GM21825 (cell line): ENCODE results near the gene FAM219A.
"Not testable (repeated sequence)": the region's sequence is repeated elsewhere in the genome, so short reads cannot be mapped to it uniquely, and the experiment has no call there.

Experiments
- ATAC-seq: cut with Tn5 transposase; IDR thresholded peaks from one replicate; pipeline ENCODE4 v1.9.1; 2021; ENCODE audit warnings: mild to moderate bottlenecking, moderate library complexity; ENCODE audit not compliant: unreplicated experiment

The FAM219A gene

DNA sequence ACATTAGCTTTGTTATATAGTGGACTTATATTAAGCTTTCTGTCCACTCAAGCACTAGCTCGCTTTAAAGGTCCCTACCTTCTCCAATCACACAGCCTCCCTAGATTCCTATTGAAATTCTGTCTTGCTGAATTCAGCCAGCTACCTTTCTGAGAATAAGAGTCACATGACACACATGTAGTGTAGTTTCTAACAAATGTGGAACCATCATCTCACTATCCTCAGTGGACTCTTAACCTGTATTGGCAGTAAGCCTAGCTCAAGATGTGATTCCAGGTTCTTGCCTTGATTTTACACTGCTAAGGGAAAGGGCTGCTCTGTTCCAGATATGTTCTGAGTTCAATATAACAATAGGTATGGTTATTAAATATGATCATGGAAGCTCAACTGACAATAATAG, 11.4 kb downstream of the FAM219A start:
- no peak for ATAC-seq

DNA sequence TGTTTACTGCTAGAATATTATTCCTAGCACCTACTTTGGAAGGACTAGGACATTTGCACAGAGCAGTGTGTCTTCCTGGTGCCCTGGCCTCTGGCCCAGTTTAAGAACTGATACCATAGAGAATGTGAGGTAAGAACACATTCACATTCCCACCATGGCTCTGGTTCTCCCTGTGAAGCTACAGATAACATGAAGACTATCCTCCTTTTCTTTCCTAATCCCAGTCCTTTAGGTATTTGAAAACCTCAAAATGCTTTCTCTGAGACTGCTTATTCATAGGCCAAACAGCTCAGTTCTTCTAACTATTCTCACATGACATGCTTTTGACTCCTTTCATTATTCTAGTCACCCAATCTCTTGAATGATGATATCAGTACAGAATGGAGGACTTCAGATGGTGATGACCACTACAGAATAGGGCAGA, 11.9 kb downstream of the FAM219A start:
- no peak for ATAC-seq

DNA sequence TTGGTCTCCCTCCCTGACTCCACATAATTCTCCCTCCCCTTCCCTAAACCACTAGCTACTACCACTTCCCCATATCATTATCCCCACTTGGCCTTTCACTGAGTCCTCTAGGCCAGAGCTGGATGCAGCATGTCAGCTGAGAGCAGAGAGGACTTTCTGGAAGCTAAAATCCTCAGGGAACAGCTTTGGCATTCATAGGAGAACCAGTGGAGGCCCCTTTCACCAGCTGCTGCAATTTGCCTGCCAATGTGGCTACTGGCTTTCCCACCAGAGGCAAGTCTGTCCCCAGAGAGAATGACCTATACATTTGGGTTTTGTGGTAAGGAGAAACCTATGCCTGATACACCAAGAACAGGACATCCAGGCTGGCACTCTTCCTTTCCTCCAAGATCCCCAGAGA, 14.4 kb downstream of the FAM219A start:
- no peak for ATAC-seq

DNA sequence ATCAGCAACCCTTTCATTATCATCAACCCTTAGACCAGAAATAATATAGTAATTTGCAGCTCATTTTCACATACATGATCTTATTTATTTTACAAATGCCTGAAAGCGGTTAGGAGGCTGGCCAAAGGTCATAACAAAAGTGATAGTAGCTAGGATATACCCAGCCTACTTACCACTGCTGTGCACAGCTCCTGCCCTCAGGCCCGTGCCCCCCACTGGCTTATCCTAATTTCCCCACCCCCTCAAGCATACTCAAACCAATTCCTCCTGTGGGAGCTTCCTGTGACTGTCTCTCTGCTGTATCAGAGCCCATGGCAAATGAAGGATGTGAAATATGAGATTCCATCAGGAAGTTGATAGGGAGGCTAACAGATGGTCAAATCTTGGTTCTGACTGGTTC, 14.8 kb downstream of the FAM219A start:
- no peak for ATAC-seq

DNA sequence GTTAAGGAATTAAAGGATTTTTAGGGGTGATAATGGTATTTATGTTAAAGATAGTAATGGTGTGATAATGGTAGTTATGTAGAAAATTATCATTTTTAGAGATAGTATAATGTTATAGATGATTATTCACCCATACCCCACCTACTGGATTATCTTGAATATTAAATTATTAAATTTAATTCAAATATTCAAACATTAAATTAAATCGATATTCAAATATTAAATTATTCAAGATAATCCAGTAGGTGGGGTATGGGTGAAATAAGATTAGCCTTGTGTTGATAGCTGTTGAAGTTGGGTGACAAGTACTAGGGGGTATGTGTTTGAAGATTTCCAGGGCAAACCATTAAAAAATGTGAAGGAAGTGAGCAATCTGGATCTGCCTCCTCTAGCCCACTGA, 15.6 kb downstream of the FAM219A start:
- no peak for ATAC-seq

GRCh38 chr9:34440017-34440416, 18.4 kb downstream of the FAM219A start:
- no peak for ATAC-seq

- not testable (repeated sequence) for ATAC-seq
Measured at GRCh38 chr9:34438465-34438864, 19.9 kb downstream of the FAM219A start.

- not testable (repeated sequence) for ATAC-seq
Measured at GRCh38 chr9:34437926-34438307, 20.5 kb downstream of the FAM219A start.

DNA sequence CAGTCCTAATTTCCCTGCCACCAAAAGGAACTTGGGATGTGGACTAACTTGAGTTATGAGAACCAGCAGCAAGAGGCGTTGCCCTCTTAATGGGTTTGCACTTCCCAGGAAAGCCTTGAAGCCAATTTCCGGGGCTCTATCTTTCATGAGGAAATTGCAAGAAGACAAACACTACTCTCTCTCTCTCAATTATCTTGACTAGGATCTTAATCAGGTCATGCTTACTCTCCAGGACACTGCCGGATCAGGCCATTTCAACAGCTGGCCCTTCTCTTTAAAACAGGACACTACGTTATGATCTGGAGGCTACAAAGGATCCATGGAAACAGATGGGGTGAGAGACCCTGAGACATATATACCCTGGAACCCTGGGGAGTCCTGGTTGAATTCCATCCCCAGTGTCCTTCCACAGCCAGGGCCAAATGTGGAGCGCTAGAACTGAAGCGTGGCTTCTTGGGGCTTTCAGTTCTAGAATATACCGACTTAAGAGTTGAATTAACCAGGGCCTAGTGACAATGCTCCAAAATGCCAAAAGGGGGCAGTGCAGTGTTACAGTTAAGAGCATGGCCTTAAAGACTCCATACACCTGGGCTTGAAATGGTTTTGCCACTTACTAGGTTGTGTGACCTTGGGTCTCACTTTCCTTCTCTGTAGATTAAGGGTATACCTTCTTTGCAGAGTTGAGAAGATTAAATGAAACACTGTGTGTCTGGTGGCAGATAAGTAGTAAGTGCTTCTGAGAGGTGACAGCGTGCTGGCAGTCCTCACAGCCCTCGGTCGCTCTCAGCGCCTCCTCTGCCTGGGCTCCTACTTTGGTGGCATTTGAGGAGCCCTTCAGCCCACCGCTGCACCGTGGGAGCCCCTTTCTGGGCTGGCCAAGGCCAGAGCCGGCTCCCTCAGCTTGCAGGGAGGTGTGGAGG, 21.1 kb downstream of the FAM219A start:
- no peak for ATAC-seq

- no peak for ATAC-seq
Measured at GRCh38 chr9:34431667-34432066, 26.7 kb downstream of the FAM219A start.

GRCh38 chr9:34430843-34431437, 27.4 kb downstream of the FAM219A start:
- no peak for ATAC-seq

DNA sequence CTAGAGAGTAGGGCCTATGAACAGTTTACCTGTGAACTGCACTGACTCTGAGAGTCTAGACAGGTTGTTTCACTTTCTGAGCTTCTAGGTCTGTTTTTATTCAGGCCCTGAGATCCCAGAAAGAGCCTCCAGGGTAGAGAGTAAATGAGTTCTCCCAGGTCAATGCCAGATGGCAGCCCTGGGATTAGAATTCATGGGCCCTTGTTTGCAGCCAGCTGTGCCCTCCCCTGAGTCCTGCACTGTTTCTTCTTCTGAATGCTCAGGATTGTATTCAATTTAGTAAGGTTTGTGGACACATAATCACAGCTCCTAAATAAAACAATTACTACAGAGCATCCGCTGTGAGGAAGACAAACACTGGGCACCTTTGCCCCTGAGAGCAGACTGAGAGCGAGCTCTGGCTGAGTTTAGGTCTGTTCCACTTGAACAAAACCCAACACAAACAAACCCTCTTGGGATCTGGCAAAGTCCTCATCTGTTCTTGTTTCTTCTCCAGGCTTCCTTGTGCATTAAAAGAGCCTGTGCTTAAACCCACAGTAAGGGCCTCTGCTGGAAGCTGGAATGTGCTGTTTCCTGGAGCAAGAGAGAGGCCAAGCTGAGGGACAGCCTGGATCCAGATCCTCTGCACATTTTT, 29.9 kb downstream of the FAM219A start:
- no peak for ATAC-seq

GRCh38 chr9:34426347-34427074, 31.9 kb downstream of the FAM219A start:
- ATAC-seq, result no peak

DNA sequence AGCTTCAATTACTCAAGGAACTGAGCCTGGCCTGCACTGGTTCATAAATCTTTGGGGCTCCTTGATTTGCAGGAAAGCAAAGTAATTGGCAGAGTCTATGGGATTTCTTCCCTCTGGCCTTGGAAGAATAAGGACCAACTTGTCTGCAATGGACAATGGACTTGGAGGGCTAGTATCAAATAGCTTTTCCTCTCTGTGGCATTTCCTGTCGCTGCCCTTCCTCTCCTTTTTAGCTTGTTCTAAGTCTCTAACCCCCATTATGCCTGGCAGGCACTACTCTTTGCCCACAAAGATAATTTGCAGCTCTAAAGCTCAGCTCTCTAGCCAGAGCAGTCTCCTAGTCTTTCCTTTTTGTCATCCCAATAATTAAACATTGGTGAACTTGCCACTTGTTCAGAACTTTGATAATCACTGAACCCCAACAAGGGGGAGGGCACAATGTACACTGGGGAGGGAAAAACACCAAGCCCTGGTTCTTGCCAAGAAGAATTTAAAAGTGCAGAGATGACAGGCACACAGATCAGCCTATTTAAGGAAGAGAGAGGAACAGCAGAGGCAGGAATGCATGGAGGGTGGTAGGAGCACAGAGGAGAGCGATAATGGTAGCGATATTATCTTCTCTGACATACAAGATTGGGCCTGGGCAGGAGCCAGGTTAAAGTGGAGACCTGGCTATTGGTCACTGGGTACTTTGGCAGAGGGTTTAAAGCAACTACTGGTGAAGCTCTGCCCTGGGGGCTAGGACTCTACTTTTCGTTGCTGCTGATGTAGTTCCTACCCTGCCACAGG, 38.5 kb downstream of the FAM219A start:
- no peak for ATAC-seq

DNA sequence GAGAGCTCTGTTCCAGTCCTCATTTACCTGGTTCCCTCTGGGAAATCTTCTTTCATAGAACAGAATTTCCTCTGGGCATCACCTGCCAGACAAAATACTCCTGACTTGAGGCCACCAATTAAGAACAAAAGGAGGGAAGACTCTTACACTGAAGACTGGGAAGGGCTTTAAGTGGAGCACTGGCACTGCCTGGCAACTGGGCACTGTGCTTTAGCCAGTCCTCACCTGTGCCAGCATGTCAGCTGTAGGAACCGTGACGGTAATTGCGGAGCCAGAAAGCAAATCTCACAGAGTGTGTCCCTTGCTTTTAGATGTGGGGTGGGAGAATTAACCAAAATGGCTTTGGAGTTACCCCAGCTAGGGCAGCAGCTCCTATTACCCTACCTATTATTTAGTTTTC, 40.6 kb downstream of the FAM219A start:
- no peak for ATAC-seq

DNA sequence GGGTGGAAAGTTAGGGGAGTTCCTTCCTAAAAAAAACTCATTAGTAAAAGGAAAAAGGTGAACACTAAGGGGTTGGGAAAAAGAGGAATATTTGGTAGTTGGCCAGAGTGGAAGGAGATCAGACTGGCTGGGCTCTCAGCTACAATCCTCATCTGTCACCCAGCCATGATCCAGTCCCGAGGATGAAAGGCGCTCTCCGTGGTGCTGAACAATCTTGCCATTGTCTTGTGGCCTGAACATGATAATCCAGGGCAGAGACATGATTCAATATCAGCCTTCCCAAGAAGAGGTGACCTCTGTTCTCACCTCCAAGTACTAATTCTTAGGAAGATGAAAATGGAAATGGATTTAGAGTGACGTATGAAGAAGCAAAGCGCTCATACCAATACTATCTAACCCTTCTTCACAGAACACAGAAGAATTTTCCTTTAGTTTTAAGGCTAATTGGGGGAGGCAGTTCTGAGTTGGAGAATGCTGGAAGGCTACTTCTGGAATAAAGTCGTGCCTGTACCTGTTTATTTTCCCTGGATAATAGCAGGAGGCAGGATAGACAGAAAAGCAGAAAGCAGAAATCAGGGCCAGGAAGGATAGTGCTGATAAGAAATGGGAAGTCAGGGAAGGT, 45.0 kb downstream of the FAM219A start:
- ATAC-seq, result no peak

- ATAC-seq, result no peak
Measured at GRCh38 chr9:34412336-34412735, 46.0 kb downstream of the FAM219A start.

GRCh38 chr9:34409154-34409553, 49.2 kb downstream of the FAM219A start:
- ATAC-seq, result no peak

DNA sequence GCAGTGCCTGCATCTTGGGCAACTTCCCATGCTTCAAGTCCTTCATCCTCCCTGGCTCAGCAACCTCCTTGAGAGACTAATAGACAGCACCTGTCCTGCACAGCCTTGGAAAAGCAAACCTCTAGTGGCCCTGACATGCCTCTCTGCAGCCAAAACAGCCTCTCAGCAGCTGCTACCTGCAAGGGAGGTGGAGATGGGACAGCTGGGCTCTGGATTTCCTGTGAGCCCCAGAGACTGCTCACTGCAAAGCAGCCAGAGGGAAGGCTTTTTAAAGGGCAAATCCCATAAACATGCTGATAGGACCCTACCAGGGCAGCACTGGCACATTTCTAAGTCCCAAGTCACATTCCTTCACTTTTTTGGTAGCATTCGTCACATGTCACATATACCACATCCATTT, 50.2 kb downstream of the FAM219A start:
- no peak for ATAC-seq

DNA sequence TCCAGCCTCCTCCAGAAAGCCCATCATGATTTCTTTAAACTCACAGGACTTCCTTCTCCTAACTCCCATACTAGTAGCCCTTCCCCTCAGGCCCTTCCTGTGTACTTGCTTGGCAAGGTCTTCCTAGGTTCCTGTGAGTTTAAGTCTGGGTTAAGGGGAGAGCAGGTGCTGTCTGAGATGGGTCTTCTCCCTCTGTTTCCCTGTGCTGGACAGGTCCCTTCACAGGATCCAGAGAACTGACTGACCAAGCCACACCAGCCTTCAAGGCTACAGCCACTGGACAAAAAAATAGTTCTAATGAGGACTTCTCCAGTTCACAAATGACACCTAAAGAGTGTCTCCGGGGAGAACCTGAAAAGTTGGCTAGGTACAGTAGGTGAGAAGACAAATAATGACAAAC, 52.2 kb downstream of the FAM219A start:
- ATAC-seq, result no peak
